Measurements from ENCODE around the gene NCBP1.
"Not testable (repeated sequence)": the region's sequence is repeated elsewhere in the genome, so short reads cannot be mapped to it uniquely, and the experiment has no call there.

DNA sequence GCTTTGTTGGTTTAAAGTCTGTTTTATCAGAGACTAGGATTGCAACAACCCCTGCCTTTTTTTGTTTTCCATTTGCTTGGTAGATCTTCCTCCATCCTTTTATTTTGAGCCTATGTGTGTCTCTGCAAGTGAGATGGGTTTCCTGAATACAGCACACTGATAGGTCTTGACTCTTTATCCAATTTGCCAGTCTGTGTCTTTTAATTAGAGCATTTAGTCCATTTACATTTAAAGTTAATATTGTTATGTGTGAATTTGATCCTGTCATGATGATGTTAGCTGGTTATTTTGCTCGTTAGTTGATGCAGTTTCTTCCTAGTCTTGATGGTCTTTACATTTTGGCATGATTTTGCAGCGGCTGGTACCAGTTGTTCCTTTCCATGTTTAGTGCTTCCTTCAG, 48.8 kb upstream of the NCBP1 start:
- not testable (repeated sequence) for TF ChIP-seq EZH2 (IDR thresholded peaks at IDR 0.05)
- TF ChIP-seq, protein P1, sequence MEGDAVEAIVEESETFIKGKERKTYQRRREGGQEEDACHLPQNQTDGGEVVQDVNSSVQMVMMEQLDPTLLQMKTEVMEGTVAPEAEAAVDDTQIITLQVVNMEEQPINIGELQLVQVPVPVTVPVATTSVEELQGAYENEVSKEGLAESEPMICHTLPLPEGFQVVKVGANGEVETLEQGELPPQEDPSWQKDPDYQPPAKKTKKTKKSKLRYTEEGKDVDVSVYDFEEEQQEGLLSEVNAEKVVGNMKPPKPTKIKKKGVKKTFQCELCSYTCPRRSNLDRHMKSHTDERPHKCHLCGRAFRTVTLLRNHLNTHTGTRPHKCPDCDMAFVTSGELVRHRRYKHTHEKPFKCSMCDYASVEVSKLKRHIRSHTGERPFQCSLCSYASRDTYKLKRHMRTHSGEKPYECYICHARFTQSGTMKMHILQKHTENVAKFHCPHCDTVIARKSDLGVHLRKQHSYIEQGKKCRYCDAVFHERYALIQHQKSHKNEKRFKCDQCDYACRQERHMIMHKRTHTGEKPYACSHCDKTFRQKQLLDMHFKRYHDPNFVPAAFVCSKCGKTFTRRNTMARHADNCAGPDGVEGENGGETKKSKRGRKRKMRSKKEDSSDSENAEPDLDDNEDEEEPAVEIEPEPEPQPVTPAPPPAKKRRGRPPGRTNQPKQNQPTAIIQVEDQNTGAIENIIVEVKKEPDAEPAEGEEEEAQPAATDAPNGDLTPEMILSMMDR (IDR thresholded peaks at IDR 0.05) = not testable (repeated sequence)

Data from neural progenitor cell (in vitro differentiated cells).